ENCODE results near the gene PLCG2.

DNA sequence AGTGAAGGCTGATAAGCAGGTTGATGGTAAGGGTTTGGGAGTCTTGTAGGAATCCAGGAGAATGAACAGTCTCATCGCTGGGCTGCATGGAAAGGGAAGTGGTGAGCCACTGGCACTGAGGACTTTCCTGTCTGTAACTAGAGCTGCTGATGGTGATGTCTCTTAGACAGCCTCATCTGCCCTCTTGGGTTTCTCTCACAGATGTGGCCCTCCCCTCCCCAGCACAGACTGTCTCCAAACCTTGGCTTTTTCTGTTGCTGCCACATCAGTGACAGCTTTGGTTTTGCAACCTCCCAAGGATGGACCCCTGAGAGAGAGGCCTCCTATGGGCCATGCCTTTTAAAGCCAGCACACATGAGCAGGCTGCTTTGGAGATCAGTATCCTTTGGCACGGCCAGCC, 16.9 kb downstream of the PLCG2 start:
- no peak for TF ChIP-seq POLR2A (IDR thresholded peaks at IDR 0.05)
- TF ChIP-seq, protein P1, sequence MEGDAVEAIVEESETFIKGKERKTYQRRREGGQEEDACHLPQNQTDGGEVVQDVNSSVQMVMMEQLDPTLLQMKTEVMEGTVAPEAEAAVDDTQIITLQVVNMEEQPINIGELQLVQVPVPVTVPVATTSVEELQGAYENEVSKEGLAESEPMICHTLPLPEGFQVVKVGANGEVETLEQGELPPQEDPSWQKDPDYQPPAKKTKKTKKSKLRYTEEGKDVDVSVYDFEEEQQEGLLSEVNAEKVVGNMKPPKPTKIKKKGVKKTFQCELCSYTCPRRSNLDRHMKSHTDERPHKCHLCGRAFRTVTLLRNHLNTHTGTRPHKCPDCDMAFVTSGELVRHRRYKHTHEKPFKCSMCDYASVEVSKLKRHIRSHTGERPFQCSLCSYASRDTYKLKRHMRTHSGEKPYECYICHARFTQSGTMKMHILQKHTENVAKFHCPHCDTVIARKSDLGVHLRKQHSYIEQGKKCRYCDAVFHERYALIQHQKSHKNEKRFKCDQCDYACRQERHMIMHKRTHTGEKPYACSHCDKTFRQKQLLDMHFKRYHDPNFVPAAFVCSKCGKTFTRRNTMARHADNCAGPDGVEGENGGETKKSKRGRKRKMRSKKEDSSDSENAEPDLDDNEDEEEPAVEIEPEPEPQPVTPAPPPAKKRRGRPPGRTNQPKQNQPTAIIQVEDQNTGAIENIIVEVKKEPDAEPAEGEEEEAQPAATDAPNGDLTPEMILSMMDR (IDR thresholded peaks at IDR 0.05) = no peak
